IPS-20b (cell line): ENCODE data around the gene S1PR1.

Source experiments
- H3K27ac ChIP-seq: one replicate; pipeline ENCODE4 v1.5.1; 2013; ENCODE audit warnings: low read length
- H3K27me3 ChIP-seq: 2 replicates; pipeline ENCODE4 v1.6.1; 2013; ENCODE audit warnings: mild to moderate bottlenecking, low read length, inconsistent platforms; ENCODE audit not compliant: insufficient read depth
- H3K36me3 ChIP-seq: 2 replicates; pipeline ENCODE4 v1.6.1; 2013; ENCODE audit warnings: low read depth, mild to moderate bottlenecking, inconsistent platforms, low read length, moderate library complexity; ENCODE audit not compliant: insufficient read depth
- H3K4me1 ChIP-seq: 2 replicates; pipeline ENCODE4 v1.6.1; 2013; ENCODE audit warnings: mild to moderate bottlenecking, control low read depth, inconsistent platforms, low read length, moderate library complexity; ENCODE audit not compliant: insufficient read depth
- H3K4me3 ChIP-seq: 2 replicates; pipeline ENCODE4 v1.5.1; 2013; ENCODE audit warnings: mild to moderate bottlenecking, low read length, inconsistent platforms
- H3K9ac ChIP-seq: 2 replicates; pipeline ENCODE4 v1.6.1; 2013; ENCODE audit warnings: low read depth, mild to moderate bottlenecking, inconsistent platforms, low read length, moderate library complexity
- H3K9me3 ChIP-seq: 2 replicates; pipeline ENCODE4 v1.6.1; 2013; ENCODE audit warnings: mild to moderate bottlenecking, low read depth, low read length, inconsistent platforms; ENCODE audit not compliant: insufficient read depth

The S1PR1 gene

DNA sequence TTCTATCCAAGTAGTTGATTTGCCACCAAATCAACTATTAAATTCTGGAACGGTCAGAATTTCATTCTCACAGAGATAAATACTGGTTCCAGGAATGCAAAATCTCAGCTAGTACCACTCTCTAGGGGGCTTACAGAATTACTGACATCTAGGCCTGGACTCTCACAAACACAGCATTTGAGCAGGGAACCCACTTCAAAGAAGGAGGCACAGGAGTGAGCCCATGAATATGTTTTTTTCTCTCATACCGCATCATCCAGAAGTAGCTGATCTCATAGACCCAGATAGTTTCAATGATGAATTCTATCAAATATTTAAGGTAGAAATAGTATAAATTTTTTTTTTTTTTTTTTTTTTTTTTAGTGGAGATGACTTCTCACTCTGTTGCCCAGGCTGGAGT is 32.1 kb downstream of the S1PR1 start:
- peaks cover 3% of the 10 kb centered on the region; the same call in 1 of the 2 replicates for H3K9me3 ChIP-seq
- H3K9ac ChIP-seq = no peak overlapping the region
- no peaks in the 10 kb centered on the region for H3K36me3 ChIP-seq
- no peaks in the 10 kb centered on the region for H3K27me3 ChIP-seq
- H3K27ac ChIP-seq = no peak overlapping the region
- H3K4me1 ChIP-seq = no peaks in the 10 kb centered on the region
- H3K4me3 ChIP-seq = no peak overlapping the region

- Histone ChIP-seq H3K36me3 (no peaks in the 10 kb centered on the region), H3K9ac (no peak overlapping the region), H3K4me3 (no peak overlapping the region), H3K27ac (no peak overlapping the region), H3K4me1 (no peaks in the 10 kb centered on the region), H3K9me3 (peaks cover 3% of the 10 kb centered on the region; the same call in 1 of the 2 replicates), H3K27me3 (no peaks in the 10 kb centered on the region)
These were observed 38.9 kb downstream of the S1PR1 start for GRCh38 chr1:101275672-101276071.

DNA sequence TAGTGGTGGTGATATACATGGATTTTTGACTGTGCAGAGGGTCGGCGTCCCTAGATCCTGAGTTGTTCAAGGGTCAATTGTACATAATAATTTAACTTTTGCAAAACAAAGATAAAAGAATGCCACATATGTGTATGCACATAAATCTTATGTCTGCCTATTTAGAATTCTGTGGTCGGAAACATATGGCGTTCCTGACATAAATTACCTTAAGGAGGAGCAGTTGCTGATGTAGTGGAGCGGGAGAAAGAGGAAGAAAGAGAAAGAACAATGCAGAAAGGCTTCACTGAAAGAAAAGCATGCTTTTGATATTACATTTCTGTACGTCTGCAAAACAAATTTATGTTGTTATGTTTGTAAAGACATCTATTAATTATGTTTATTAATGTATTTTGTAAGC is 40.0 kb downstream of the S1PR1 start:
- Histone ChIP-seq H3K27ac (no peak overlapping the region), H3K9me3 (no peaks in the 10 kb centered on the region), H3K27me3 (no peaks in the 10 kb centered on the region), H3K9ac (no peak overlapping the region), H3K36me3 (no peaks in the 10 kb centered on the region), H3K4me1 (no peaks in the 10 kb centered on the region), H3K4me3 (no peak overlapping the region)

GRCh38 chr1:101278238-101278637 is 41.4 kb downstream of the S1PR1 start:
- H3K4me1 ChIP-seq = no peaks in the 10 kb centered on the region
- H3K9me3 ChIP-seq = no peaks in the 10 kb centered on the region
- H3K4me3 ChIP-seq = no peak overlapping the region
- H3K36me3 ChIP-seq = no peaks in the 10 kb centered on the region
- no peaks in the 10 kb centered on the region for H3K27me3 ChIP-seq
- no peak overlapping the region for H3K9ac ChIP-seq
- no peak overlapping the region for H3K27ac ChIP-seq

DNA sequence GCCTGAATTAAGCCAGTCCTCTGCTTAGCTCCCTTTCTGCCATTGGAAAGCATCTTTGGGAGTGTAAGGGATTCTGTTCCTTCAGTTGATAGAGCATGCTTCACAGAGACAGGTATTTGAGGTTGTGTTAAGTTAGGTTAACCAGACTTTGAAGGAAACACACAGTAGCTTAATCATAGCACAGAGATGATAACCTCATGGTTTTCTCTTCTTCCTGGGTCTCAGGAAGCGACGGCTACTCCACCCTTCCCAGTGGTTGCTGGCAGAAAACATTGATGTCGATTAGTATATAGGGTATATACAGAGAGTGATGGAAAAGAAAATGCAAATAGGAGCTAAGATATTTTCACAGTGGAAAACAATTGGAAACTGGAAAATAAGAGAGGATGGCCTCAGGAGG is 42.0 kb downstream of the S1PR1 start:
- H3K27ac ChIP-seq = no peak overlapping the region
- H3K9me3 ChIP-seq = no peaks in the 10 kb centered on the region
- H3K27me3 ChIP-seq = no peaks in the 10 kb centered on the region
- no peaks in the 10 kb centered on the region for H3K36me3 ChIP-seq
- H3K4me1 ChIP-seq = no peaks in the 10 kb centered on the region
- no peak overlapping the region for H3K4me3 ChIP-seq
- H3K9ac ChIP-seq = no peak overlapping the region

DNA sequence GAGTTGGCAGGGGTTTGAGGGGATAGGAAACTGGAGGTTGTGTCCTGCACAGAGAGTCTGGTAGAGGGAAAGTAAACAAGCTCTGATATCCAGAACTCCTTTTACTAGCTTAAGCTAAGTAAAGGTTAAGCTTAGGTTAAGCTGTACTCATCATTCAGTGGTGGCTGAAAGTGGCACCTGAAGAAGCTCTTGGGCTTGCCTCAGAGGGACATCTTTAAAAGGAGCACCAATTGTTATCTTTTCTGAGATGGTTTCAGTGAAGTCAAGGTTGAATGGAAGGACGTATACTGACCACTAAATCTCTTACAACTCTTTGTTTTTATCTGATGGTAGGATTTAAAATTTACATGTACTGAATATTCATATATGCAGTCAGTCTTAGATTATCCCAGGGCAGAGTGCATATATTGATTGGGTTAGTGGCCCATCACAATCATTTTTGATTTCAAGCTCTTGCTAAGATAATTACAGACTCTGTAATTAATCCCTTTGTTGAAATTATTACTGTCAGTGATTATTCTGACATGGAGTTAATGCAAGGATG is 43.3 kb downstream of the S1PR1 start:
- Histone ChIP-seq H3K9ac (no peak overlapping the region), H3K4me1 (no peaks in the 10 kb centered on the region), H3K27ac (no peak overlapping the region), H3K36me3 (no peaks in the 10 kb centered on the region), H3K9me3 (no peaks in the 10 kb centered on the region), H3K27me3 (no peaks in the 10 kb centered on the region), H3K4me3 (no peak overlapping the region)

GRCh38 chr1:101280942-101281654 is 44.3 kb downstream of the S1PR1 start:
- no peaks in the 10 kb centered on the region for H3K36me3 ChIP-seq
- no peak overlapping the region for H3K4me3 ChIP-seq
- no peaks in the 10 kb centered on the region for H3K27me3 ChIP-seq
- H3K27ac ChIP-seq = no peak overlapping the region
- H3K9me3 ChIP-seq = no peaks in the 10 kb centered on the region
- H3K9ac ChIP-seq = no peak overlapping the region
- H3K4me1 ChIP-seq = no peaks in the 10 kb centered on the region

- Histone ChIP-seq H3K4me1 (no peaks in the 10 kb centered on the region), H3K9ac (no peak overlapping the region), H3K36me3 (no peaks in the 10 kb centered on the region), H3K27ac (no peak overlapping the region), H3K4me3 (no peak overlapping the region), H3K9me3 (no peaks in the 10 kb centered on the region), H3K27me3 (no peaks in the 10 kb centered on the region)
These were observed 44.9 kb downstream of the S1PR1 start for GRCh38 chr1:101281751-101282150.

DNA sequence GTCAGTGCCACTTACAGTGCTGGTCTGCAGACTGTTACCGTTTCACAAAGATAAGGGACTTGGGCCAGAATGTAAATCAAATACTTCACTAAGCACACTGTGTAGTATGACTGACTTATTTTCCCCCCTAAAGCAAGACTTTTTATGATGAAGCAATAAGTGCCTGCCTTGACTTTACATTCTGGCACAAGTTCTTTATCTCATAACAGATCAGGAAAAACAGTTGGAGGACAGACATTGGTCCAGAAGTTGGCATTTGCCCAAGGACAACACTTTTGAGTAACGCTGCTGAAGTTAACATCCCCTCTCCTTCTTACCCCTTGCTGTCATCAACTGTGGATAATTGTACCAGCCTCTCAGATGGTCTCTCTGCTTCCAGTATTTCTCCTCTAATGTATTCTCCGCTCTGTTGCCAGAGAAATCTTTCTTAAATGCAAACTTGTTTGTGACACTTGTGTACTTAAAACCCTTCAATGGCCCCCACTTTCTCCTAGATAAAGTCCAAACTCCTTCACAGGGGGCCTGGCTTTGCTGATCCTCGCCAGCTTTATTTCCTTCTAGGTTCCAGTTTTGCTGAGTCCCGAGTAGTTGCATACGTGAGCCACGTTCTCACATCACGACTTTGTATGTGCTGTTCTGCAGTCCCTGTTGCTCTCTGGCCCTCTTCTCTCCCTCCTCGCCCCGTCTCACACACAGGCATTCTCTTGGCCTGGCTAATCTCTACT is 45.7 kb downstream of the S1PR1 start:
- no peak overlapping the region for H3K4me3 ChIP-seq
- H3K9me3 ChIP-seq = no peaks in the 10 kb centered on the region
- no peaks in the 10 kb centered on the region for H3K27me3 ChIP-seq
- no peaks in the 10 kb centered on the region for H3K4me1 ChIP-seq
- H3K27ac ChIP-seq = no peak overlapping the region
- H3K36me3 ChIP-seq = no peaks in the 10 kb centered on the region
- H3K9ac ChIP-seq = no peak overlapping the region

DNA sequence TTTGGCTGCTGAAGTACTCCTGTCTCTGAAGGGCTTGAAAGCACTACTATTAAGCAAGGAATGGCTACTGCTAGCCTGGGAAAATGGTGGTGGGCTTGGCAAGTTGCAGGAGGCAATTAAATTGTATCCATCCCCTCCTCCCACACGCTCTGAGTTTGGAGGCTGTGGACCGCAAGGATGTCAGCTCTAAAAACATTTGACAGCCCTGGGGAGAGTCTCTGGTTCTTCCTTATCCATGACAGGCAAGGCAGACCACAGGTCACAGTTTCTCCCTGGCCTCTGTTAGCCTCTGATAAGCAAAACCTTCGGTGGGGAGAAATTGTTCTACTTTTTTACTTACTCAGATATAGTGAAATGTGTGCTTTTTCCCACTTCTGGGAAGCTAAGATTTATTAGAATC is 46.6 kb downstream of the S1PR1 start:
- H3K4me3 ChIP-seq = no peak overlapping the region
- H3K9me3 ChIP-seq = no peaks in the 10 kb centered on the region

DNA sequence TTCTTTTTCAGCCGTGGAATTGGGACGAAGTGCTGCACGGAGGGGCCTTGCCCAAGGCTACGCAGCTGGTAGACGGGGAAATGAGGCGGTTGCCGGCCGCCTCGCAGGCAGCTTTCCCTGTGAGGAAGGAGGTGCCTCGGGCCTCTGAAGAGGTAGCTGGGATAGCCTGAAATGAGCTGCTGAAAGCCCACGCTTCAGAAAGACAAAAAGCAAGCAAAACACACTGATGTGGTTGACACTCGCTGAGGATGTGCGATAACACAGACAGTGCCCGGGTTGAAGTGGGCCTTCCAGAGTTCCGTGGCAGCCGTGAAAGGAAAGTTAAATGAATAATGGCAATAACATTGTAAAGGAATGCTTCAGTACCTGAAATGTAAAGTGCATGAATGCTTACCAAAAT is 47.2 kb downstream of the S1PR1 start:
- no peak overlapping the region for H3K27ac ChIP-seq
- no peaks in the 10 kb centered on the region for H3K9me3 ChIP-seq
- no peaks in the 10 kb centered on the region for H3K36me3 ChIP-seq
- H3K4me1 ChIP-seq = no peaks in the 10 kb centered on the region
- no peak overlapping the region for H3K9ac ChIP-seq
- no peak overlapping the region for H3K4me3 ChIP-seq
- no peaks in the 10 kb centered on the region for H3K27me3 ChIP-seq

More for the DNA sequence above, 46.6 kb downstream of the S1PR1 start:
- H3K9ac ChIP-seq = no peak overlapping the region
- H3K27me3 ChIP-seq = no peaks in the 10 kb centered on the region
- no peaks in the 10 kb centered on the region for H3K4me1 ChIP-seq
- no peak overlapping the region for H3K27ac ChIP-seq
- no peaks in the 10 kb centered on the region for H3K36me3 ChIP-seq

DNA sequence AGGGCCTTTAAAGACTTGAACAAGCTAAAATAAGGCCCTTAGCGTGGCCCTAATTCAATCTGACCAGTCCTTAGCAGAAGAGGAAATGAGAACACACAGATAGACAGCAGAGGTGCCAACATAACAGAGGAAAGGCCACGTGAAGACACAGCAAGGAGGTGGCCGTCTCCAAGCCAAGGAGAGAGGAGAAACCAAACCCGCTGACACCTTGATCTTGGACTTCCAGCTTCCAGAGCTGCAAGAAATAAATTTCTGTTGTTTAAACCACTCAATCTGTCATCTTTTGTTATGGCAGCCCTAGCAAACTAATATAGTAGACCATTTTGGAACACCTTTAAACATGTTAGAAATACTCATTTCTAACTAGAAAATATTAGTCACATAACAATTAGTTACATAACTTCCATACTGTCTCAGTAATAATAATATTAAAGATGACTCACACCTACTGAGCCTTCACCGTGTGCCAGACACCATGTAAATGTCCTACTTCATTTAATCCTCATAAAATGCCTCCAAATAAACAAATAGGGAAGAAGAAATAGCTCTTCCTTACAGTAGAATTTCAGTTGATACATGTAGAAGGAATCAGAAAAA is 47.9 kb downstream of the S1PR1 start:
- no peak overlapping the region for H3K4me3 ChIP-seq

More for the DNA sequence above, 47.9 kb downstream of the S1PR1 start:
- Histone ChIP-seq H3K4me1 (no peaks in the 10 kb centered on the region), H3K27me3 (no peaks in the 10 kb centered on the region), H3K9me3 (no peaks in the 10 kb centered on the region), H3K36me3 (no peaks in the 10 kb centered on the region), H3K9ac (no peak overlapping the region), H3K27ac (no peak overlapping the region)
